WTC11 (cell line): ENCODE data around the gene FXYD6. TPM values are rescaled to one million over a fixed set of nuclear protein-coding genes. Genes with fewer than 3 reads are reported as not detected.
"Not testable (repeated sequence)": the region's sequence is repeated elsewhere in the genome, so short reads cannot be mapped to it uniquely, and the experiment has no call there.

Source experiments
- ATAC-seq: fragments of 200-7000 bp; cut with Tn5 transposase; 2 replicates; pipeline ENCODE4 v1.10.0; 2021; ENCODE audit warnings: mild to moderate bottlenecking, moderate library complexity
- CTCF ChIA-PET: fragments of 300-600 bp; sonication (Branson Sonifier 250); formaldehyde crosslinking; loops from one replicate; lab custom pipeline; 2021; ENCODE audit warnings: antibody characterized with exemption; lab: Charles Lee
- POLR2A ChIA-PET: fragments of 350-600 bp; sonication (Branson Sonifier 250); formaldehyde crosslinking; loops from one replicate; lab custom pipeline; 2021; ENCODE audit warnings: antibody characterized with exemption; lab: Charles Lee
- DNase-seq: peaks from one replicate; pipeline ENCODE4 v3.0.0; 2021; ENCODE audit warnings: low spot score
- H3K27ac Mint-ChIP-seq: 2 replicates; pipeline ENCODE4 v1.8.0; 2021; ENCODE audit warnings: mixed read lengths
- H3K27me3 Mint-ChIP-seq: 2 replicates; pipeline ENCODE4 v1.8.0; 2021; ENCODE audit warnings: low read depth, mild to moderate bottlenecking, moderate library complexity, mixed read lengths
- H3K36me3 Mint-ChIP-seq: 2 replicates; pipeline ENCODE4 v1.8.0; 2021; ENCODE audit warnings: mixed read lengths
- H3K4me1 Mint-ChIP-seq: 2 replicates; pipeline ENCODE4 v1.8.0; 2022; ENCODE audit warnings: mixed read lengths
- H3K4me3 Mint-ChIP-seq: 2 replicates; pipeline ENCODE4 v1.8.0; 2021; ENCODE audit warnings: mild to moderate bottlenecking, moderate library complexity, mixed read lengths
- H3K9me3 Mint-ChIP-seq: 2 replicates; pipeline ENCODE4 v1.8.0; 2021; ENCODE audit warnings: mixed read lengths
- E2F5 ChIP-seq: sonication (generic); formaldehyde crosslinking; IDR thresholded peaks from 2 replicates; pipeline ENCODE4 v1.8.1; 2022; ENCODE audit warnings: mild to moderate bottlenecking, moderate library complexity, missing genetic modification reagents
- ELF4 ChIP-seq: sonication (generic); formaldehyde crosslinking; IDR thresholded peaks from 2 replicates; pipeline ENCODE4 v1.8.1; 2022; ENCODE audit warnings: low read depth, mild to moderate bottlenecking, moderate library complexity, missing genetic modification reagents
- NFATC4 ChIP-seq: fragments of 250-450 bp; sonication (Bioruptor Pico); IDR thresholded peaks from 2 replicates; pipeline ENCODE4 v1.9.0; 2021; ENCODE audit warnings: mild to moderate bottlenecking
- SP1 ChIP-seq: sonication (generic); formaldehyde crosslinking; conservative IDR thresholded peaks from 2 replicates; pipeline ENCODE4 v1.8.1; 2022; ENCODE audit warnings: missing genetic modification reagents
- TP53 ChIP-seq: sonication (generic); formaldehyde crosslinking; IDR thresholded peaks from 2 replicates; pipeline ENCODE4 v1.8.1; 2023; ENCODE audit warnings: mild to moderate bottlenecking, missing genetic modification reagents
- ZNF232 ChIP-seq: sonication (generic); formaldehyde crosslinking; IDR thresholded peaks from 2 replicates; pipeline ENCODE4 v1.8.0; 2022; ENCODE audit warnings: mild to moderate bottlenecking, missing genetic modification reagents
- ZNF317 ChIP-seq: sonication (generic); formaldehyde crosslinking; IDR thresholded peaks from 2 replicates; pipeline ENCODE4 v1.8.1; 2023; ENCODE audit warnings: low read depth, mild to moderate bottlenecking, moderate library complexity, missing genetic modification reagents, borderline replicate concordance
- ZNF425 ChIP-seq: fragments of 250-450 bp; sonication (Bioruptor Pico); conservative IDR thresholded peaks from 2 replicates; pipeline ENCODE4 v1.9.0; 2021; ENCODE audit warnings: mild to moderate bottlenecking
- ZNF532 ChIP-seq: fragments of 250-450 bp; sonication (Bioruptor Pico); IDR thresholded peaks from 2 replicates; pipeline ENCODE4 v1.9.0; 2021; ENCODE audit warnings: mild to moderate bottlenecking, borderline replicate concordance
- total RNA-seq: library from RNA; stranded (reverse); gene quantifications from 3 replicates; pipeline ENCODE4 v1.2.3, GENCODE V29; 2021
- TF ChIP-seq, protein P1 (sequence below): sonication (generic); formaldehyde crosslinking; IDR thresholded peaks from 2 replicates; pipeline ENCODE4 v1.8.1; 2023; ENCODE audit warnings: mild to moderate bottlenecking, missing genetic modification reagents
- TF ChIP-seq, protein P2 (sequence below): sonication (generic); formaldehyde crosslinking; IDR thresholded peaks from 2 replicates; pipeline ENCODE4 v1.8.1; 2023; ENCODE audit warnings: mild to moderate bottlenecking, missing genetic modification reagents, moderate library complexity

FXYD6 gene
- total RNA-seq, 1 experiment from 2014 or later = 26.2 TPM

- no peak for TF ChIP-seq E2F5 (CRISPR knock-in tag)
- no peak for TF ChIP-seq ELF4 (CRISPR knock-in tag)
- no peak for TF ChIP-seq ZNF232 (CRISPR knock-in tag)
- TF ChIP-seq TP53 (CRISPR knock-in tag) = no peak
- TF ChIP-seq, protein P1, sequence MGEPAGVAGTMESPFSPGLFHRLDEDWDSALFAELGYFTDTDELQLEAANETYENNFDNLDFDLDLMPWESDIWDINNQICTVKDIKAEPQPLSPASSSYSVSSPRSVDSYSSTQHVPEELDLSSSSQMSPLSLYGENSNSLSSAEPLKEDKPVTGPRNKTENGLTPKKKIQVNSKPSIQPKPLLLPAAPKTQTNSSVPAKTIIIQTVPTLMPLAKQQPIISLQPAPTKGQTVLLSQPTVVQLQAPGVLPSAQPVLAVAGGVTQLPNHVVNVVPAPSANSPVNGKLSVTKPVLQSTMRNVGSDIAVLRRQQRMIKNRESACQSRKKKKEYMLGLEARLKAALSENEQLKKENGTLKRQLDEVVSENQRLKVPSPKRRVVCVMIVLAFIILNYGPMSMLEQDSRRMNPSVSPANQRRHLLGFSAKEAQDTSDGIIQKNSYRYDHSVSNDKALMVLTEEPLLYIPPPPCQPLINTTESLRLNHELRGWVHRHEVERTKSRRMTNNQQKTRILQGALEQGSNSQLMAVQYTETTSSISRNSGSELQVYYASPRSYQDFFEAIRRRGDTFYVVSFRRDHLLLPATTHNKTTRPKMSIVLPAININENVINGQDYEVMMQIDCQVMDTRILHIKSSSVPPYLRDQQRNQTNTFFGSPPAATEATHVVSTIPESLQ = no peak
- no peak for TF ChIP-seq NFATC4
- TF ChIP-seq ZNF532 (CRISPR knock-in tag) = no peak
- TF ChIP-seq ZNF317 (CRISPR knock-in tag) = no peak
- TF ChIP-seq SP1 = no peak
- TF ChIP-seq, protein P2, sequence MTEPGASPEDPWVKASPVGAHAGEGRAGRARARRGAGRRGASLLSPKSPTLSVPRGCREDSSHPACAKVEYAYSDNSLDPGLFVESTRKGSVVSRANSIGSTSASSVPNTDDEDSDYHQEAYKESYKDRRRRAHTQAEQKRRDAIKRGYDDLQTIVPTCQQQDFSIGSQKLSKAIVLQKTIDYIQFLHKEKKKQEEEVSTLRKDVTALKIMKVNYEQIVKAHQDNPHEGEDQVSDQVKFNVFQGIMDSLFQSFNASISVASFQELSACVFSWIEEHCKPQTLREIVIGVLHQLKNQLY = no peak
- TF ChIP-seq ZNF425 = no peak
These were observed 62.2 kb downstream of the FXYD6 start (continued) for GRCh38 chr11:117814204-117814765.

- H3K27me3 Mint-ChIP-seq, H3K4me3 Mint-ChIP-seq, DNase-seq, H3K36me3 Mint-ChIP-seq, POLR2A ChIA-PET, ATAC-seq, H3K27ac Mint-ChIP-seq, H3K9me3 Mint-ChIP-seq: not testable (repeated sequence)
- peaks cover 17% of the 10 kb centered on the region for H3K4me1 Mint-ChIP-seq
- CTCF ChIA-PET = interaction anchor here (0.9 to 4.8 kb wide), 13 partner anchors 7 to 383 kb away, joined by 3 to 122 read pairs (median 5); partner anchors contain the start of genes DSCAML1 and TMPRSS13
These were observed 66.4 kb downstream of the FXYD6 start for GRCh38 chr11:117810056-117810451.
